GM23338 (cell line): Measurements from ENCODE around the gene SPI1. TPM values are rescaled to one million over a fixed set of nuclear protein-coding genes. Genes with fewer than 3 reads are reported as not detected.

Experiments used
- EZH2 ChIP-seq: fragments of 200-600 bp; sonication (generic); IDR thresholded peaks from one replicate; pipeline ENCODE4 v1.8.0; 2017; ENCODE audit warnings: antibody characterized with exemption, mild to moderate bottlenecking, low read depth; ENCODE audit not compliant: unreplicated experiment
- REST ChIP-seq: IDR thresholded peaks from one replicate; pipeline ENCODE4 v1.6.1; 2018; ENCODE audit warnings: antibody characterized with exemption; ENCODE audit not compliant: unreplicated experiment
- STAT1 ChIP-seq: IDR thresholded peaks from one replicate; pipeline ENCODE4 v1.6.1; 2016; ENCODE audit warnings: antibody characterized with exemption; ENCODE audit not compliant: unreplicated experiment
- ZNF331 ChIP-seq: fragments of 250-450 bp; sonication (Bioruptor Pico); IDR thresholded peaks from 2 replicates; pipeline ENCODE4 v1.5.0; 2020; ENCODE audit warnings: low read depth, mild to moderate bottlenecking, moderate library complexity
- polyA plus RNA-seq: library from polyadenylated mRNA; unstranded; fragments of >200 nt; fragmentation: Nextera tagmentation; extraction: Ambion mirVana; gene quantifications from 2 replicates; pipeline ENCODE4 v1.2.1, GENCODE V29; 2016
- total RNA-seq: library from RNA; depleted of rRNA; stranded (reverse); fragments of >200 nt; shearing (Covaris generic); gene quantifications from 2 replicates; pipeline ENCODE4 v1.2.3, GENCODE V29; 2014
- TF ChIP-seq, protein P1 (sequence below): fragments of 250-450 bp; sonication (Bioruptor Pico); IDR thresholded peaks from 2 replicates; pipeline ENCODE4 v1.5.0; 2020; ENCODE audit warnings: mild to moderate bottlenecking, moderate library complexity

SPI1 gene
- total and polyA plus RNA-seq, 2 experiments from 2014 or later, result 0.23 TPM; not detected in 1

DNA sequence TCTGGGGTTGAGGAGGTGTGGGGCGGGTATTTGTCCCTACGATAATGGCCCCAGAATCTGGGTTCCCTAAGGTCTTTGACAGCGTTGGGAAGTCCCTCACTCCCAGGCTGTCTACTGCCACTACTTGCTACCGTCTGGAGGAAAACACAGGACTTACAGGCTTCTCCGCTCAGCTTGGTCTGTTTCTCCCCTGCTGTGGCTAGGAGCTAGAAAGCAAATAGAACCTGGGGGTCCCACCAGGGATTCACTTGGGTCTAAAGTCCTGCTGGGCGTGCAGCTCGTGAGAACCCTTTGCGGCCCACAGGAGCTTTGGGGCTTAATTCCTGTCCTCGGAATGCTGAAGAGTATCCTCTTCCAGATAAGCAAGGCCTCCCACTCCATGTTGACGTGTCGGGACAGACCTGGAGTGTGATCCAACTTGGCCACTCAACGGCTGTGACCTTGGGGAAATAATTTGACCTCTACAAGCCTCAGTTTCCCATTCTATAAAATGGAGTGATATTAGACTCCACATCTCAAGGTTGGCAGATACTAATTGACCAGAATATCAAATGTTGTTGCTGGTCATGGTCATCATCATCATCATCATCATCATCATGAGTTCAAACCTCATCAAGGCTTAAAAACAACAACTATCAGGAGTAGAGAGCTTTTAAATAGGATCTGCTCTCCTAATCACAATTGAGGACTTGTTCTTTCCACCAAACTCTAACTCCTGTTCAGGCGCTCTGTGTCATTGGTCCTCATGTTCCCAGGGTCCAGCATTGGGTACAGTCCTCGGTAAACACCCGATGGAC is 24.2 kb downstream of the SPI1 start (continued):
- TF ChIP-seq REST (no peak), STAT1 (no peak), ZNF331 (no peak), EZH2 (no peak)
- TF ChIP-seq, protein P1, sequence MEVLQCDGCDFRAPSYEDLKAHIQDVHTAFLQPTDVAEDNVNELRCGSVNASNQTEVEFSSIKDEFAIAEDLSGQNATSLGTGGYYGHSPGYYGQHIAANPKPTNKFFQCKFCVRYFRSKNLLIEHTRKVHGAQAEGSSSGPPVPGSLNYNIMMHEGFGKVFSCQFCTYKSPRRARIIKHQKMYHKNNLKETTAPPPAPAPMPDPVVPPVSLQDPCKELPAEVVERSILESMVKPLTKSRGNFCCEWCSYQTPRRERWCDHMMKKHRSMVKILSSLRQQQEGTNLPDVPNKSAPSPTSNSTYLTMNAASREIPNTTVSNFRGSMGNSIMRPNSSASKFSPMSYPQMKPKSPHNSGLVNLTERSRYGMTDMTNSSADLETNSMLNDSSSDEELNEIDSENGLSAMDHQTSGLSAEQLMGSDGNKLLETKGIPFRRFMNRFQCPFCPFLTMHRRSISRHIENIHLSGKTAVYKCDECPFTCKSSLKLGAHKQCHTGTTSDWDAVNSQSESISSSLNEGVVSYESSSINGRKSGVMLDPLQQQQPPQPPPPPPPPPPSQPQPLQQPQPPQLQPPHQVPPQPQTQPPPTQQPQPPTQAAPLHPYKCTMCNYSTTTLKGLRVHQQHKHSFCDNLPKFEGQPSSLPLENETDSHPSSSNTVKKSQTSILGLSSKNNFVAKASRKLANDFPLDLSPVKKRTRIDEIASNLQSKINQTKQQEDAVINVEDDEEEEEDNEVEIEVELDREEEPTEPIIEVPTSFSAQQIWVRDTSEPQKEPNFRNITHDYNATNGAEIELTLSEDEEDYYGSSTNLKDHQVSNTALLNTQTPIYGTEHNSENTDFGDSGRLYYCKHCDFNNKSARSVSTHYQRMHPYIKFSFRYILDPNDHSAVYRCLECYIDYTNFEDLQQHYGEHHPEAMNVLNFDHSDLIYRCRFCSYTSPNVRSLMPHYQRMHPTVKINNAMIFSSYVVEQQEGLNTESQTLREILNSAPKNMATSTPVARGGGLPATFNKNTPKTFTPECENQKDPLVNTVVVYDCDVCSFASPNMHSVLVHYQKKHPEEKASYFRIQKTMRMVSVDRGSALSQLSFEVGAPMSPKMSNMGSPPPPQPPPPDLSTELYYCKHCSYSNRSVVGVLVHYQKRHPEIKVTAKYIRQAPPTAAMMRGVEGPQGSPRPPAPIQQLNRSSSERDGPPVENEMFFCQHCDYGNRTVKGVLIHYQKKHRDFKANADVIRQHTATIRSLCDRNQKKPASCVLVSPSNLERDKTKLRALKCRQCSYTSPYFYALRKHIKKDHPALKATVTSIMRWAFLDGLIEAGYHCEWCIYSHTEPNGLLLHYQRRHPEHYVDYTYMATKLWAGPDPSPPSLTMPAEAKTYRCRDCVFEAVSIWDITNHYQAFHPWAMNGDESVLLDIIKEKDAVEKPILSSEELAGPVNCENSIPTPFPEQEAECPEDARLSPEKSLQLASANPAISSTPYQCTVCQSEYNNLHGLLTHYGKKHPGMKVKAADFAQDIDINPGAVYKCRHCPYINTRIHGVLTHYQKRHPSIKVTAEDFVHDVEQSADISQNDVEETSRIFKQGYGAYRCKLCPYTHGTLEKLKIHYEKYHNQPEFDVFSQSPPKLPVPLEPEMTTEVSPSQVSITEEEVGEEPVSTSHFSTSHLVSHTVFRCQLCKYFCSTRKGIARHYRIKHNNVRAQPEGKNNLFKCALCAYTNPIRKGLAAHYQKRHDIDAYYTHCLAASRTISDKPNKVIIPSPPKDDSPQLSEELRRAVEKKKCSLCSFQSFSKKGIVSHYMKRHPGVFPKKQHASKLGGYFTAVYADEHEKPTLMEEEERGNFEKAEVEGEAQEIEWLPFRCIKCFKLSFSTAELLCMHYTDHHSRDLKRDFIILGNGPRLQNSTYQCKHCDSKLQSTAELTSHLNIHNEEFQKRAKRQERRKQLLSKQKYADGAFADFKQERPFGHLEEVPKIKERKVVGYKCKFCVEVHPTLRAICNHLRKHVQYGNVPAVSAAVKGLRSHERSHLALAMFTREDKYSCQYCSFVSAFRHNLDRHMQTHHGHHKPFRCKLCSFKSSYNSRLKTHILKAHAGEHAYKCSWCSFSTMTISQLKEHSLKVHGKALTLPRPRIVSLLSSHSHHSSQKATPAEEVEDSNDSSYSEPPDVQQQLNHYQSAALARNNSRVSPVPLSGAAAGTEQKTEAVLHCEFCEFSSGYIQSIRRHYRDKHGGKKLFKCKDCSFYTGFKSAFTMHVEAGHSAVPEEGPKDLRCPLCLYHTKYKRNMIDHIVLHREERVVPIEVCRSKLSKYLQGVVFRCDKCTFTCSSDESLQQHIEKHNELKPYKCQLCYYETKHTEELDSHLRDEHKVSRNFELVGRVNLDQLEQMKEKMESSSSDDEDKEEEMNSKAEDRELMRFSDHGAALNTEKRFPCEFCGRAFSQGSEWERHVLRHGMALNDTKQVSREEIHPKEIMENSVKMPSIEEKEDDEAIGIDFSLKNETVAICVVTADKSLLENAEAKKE, result no peak
